Left cardiac atrium (tissue), 4 donors: Measurements from ENCODE around the gene EPHA3. TPM values are rescaled to one million over a fixed set of nuclear protein-coding genes. Genes with fewer than 3 reads are reported as not detected.

Experiments used
- ATAC-seq, 2 donors: fragments of 200-7000 bp; cut with Tn5 transposase; one replicate each; pipeline ENCODE4 v1.9.1; 2020; ENCODE audit warnings: mild to moderate bottlenecking in 2 of 2, moderate library complexity in 2 of 2
- DNase-seq: peaks from one replicate; pipeline ENCODE4 v3.0.0-alpha.2; 2020
- intact Hi-C, 2 donors: fragments of 100-400 bp; cut with DNase I; formaldehyde crosslinking; loops; one replicate each; pipeline versions ENCODE4 v1.14.1 to v1.15.1; 2022 to 2023
- total RNA-seq, 2 donors: library from RNA; stranded (reverse); fragmentation: NEBNext Ultra II Directional; extraction: Animal tissue kit (Norgen Biotek cat#: 25700); gene quantifications; one replicate each; pipeline ENCODE4 v1.2.1, GENCODE V29; 2021
- donor health status: DM: no; HTN: yes; CAD: no.
- donor health status: DM: no; HTN: yes; CAD: no; lungs with severe emphysema.
- donor health status: DM: yes; HTN: yes; CAD: no.
- donor health status: Dilated cardiomyopathy.

The EPHA3 gene
- total RNA-seq, 2 donors from 2014 or later, result 5.6 to 8.1 TPM

GRCh38 chr3:89216016-89216739 lies 108.8 kb downstream of the EPHA3 start:
- ATAC-seq (no peak), DNase-seq (no peak)
- intact Hi-C loops, result no loop called here

GRCh38 chr3:89217148-89217685 lies 109.8 kb downstream of the EPHA3 start:
- no peak for DNase-seq
- ATAC-seq, result no peak
- intact Hi-C loops, result no loop called here

GRCh38 chr3:89221924-89222323 lies 114.5 kb downstream of the EPHA3 start:
- no peak for ATAC-seq
- intact Hi-C loops, result no loop called here
- DNase-seq, result no peak

GRCh38 chr3:89223188-89223587 lies 115.8 kb downstream of the EPHA3 start:
- DNase-seq, result no peak
- intact Hi-C loops, result no loop called here

GRCh38 chr3:89227218-89227617 lies 119.8 kb downstream of the EPHA3 start:
- DNase-seq, result no peak
- intact Hi-C loops, result no loop called here

More at GRCh38 chr3:89223188-89223587, 115.8 kb downstream of the EPHA3 start:
- no peak for ATAC-seq

GRCh38 chr3:89227634-89228033 lies 120.2 kb downstream of the EPHA3 start:
- intact Hi-C loops, result no loop called here
- DNase-seq (no peak), ATAC-seq (peak in 1 of 2 donors; percentile 47)

More at GRCh38 chr3:89227218-89227617, 119.8 kb downstream of the EPHA3 start:
- no peak for ATAC-seq

- ATAC-seq (no peak), DNase-seq (no peak)
- intact Hi-C loops, result no loop called here
These were observed 124.7 kb downstream of the EPHA3 start for GRCh38 chr3:89232155-89232554.

- intact Hi-C loops, result no loop called here
- DNase-seq, result no peak
These were observed 127.2 kb downstream of the EPHA3 start for GRCh38 chr3:89234620-89235019.

GRCh38 chr3:89238846-89239245 lies 131.4 kb downstream of the EPHA3 start:
- ATAC-seq (no peak), DNase-seq (no peak)
- intact Hi-C loops, result no loop called here

More at GRCh38 chr3:89234620-89235019, 127.2 kb downstream of the EPHA3 start:
- ATAC-seq, result no peak

- no peak for ATAC-seq
- no peak for DNase-seq
- intact Hi-C loops, result no loop called here
These were observed 132.4 kb downstream of the EPHA3 start for GRCh38 chr3:89239774-89240173.

- ATAC-seq, result no peak
- no peak for DNase-seq
- intact Hi-C loops, result no loop called here
These were observed 138.2 kb downstream of the EPHA3 start for GRCh38 chr3:89245612-89246011.

- ATAC-seq, result no peak
- intact Hi-C loops, result no loop called here
- no peak for DNase-seq
These were observed 138.9 kb downstream of the EPHA3 start for GRCh38 chr3:89246326-89246725.

- ATAC-seq (no peak), DNase-seq (no peak)
- intact Hi-C loops, result loop anchor here in 1 of 2 donors (10.0 kb wide), 1 partner anchor 384 kb away; no protein-coding TSS in a partner anchor
These were observed 143.3 kb downstream of the EPHA3 start for GRCh38 chr3:89250742-89251141.

GRCh38 chr3:89252016-89252415 lies 144.6 kb downstream of the EPHA3 start:
- intact Hi-C loops, result loop anchor here in 1 of 2 donors (10.0 kb wide), 1 partner anchor 383 kb away; no protein-coding TSS in a partner anchor
- no peak for DNase-seq
- no peak for ATAC-seq

- DNase-seq (no peak), ATAC-seq (no peak)
- intact Hi-C loops, result loop anchor here in 1 of 2 donors (10.0 kb wide), 1 partner anchor 382 kb away; no protein-coding TSS in a partner anchor
These were observed 145.4 kb downstream of the EPHA3 start for GRCh38 chr3:89252860-89253259.

GRCh38 chr3:89256395-89256794 lies 149.0 kb downstream of the EPHA3 start:
- no peak for DNase-seq
- no peak for ATAC-seq
- intact Hi-C loops, result loop anchor here in 1 of 2 donors (10.0 kb wide), 1 partner anchor 378 kb away; no protein-coding TSS in a partner anchor

GRCh38 chr3:89256882-89257281 lies 149.5 kb downstream of the EPHA3 start:
- ATAC-seq (no peak), DNase-seq (no peak)
- intact Hi-C loops, result loop anchor here in 1 of 2 donors (10.0 kb wide), 1 partner anchor 378 kb away; no protein-coding TSS in a partner anchor

GRCh38 chr3:89260721-89261120 lies 153.3 kb downstream of the EPHA3 start:
- no peak for DNase-seq
- intact Hi-C loops, result no loop called here
- no peak for ATAC-seq

- ATAC-seq (no peak), DNase-seq (no peak)
- intact Hi-C loops, result no loop called here
These were observed 154.3 kb downstream of the EPHA3 start for GRCh38 chr3:89261673-89262072.

- ATAC-seq, result no peak
- DNase-seq, result no peak
- intact Hi-C loops, result no loop called here
These were observed 155.0 kb downstream of the EPHA3 start for GRCh38 chr3:89262309-89262929.
